GM18526 (cell line): ENCODE results near the gene TMEM247.

Experiments
- POLR2A ChIP-seq: IDR thresholded peaks from 3 replicates; pipeline ENCODE4 v1.6.1; 2011; ENCODE audit not compliant: insufficient read length; ENCODE audit errors: extremely low read depth

The TMEM247 gene

GRCh38 chr2:46495231-46496030 lies 16.1 kb downstream of the TMEM247 start:
- no peak for TF ChIP-seq POLR2A

GRCh38 chr2:46497766-46498165 lies 18.4 kb downstream of the TMEM247 start:
- TF ChIP-seq POLR2A, result no peak

DNA sequence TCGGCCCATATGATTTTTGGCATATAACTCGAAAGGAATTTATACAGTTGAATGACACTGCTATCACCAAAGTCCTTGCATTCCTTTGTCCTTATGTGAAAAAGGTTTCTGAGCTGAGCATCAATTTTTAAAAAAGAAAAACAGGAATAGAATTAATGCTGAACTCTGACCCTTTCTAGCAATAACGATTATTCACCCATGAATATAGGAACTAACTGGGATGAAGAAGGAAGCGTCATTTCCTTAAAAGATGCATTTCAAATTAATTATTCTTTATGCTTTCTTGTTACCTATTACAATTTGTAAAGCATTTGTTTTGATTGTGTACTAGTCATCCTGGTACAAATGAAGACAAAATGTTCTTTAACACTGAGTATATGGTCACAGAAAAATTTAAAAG lies 19.3 kb downstream of the TMEM247 start:
- no peak for TF ChIP-seq POLR2A

DNA sequence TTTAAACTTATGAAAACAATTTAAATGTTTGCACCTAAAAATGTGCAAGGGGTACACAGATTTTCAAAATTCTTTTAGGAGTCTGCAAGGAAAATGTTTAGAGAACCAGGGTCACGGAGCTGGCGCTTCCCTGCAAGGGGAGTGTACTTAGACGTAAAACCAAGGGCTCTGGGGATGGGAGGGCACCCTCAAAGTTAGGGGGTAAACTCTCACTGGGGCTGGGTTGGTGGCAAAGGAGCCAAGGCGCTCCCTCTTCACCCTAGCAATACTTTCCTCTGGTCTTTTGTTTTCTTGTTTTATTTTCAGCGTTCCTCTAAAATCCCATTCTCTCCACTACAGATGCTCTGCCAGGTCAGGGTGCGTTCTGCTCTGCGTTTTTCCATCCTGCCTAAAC lies 20.0 kb downstream of the TMEM247 start:
- TF ChIP-seq POLR2A, result no peak

DNA sequence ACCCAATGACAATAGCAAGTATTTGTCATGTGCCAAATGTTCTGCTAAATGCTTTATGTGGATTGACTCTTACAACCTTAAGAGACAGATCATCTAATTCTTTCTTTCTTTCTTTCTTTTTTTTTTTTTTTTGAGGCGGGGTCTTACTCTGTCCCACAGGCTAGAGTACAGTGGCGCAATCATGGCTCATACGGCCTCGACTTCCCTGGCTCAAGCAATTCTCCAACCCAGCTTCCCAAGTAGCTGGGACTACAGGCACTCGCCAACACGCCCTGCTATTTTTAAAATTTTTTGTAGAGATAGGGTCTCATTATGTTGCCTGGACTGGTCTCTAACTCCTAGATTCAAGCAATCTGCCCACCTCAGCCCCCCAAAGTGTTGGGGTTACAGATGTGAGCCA lies 21.4 kb downstream of the TMEM247 start:
- TF ChIP-seq POLR2A, result no peak

DNA sequence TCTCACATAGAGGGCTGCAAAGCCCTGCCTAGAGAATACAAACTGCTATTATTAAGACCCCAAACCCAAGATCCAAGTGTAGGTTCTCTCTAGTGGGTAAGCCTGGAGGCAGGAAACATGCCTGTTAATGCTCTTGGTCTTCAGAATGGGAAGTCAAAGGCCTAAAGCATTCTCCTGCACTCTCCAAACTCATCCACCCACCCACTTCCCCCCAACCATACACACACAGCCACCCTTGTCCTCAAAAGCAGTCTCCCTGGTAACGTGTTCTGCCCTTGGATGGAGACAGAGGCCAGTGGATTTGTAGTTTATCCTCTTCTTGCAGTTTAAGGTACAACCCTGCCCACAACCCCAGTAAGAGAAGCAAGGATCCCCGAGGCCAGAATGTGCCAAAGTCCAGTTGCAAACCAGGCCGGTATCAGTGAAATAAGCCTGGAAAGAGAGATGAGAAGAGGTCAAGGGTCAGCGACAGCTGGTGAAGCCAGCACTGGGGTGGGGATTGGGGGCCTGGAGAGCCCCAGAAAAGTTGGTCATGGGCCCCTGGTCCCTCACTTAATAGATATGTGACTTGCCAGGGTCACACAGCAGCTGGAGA lies 23.0 kb downstream of the TMEM247 start:
- no peak for TF ChIP-seq POLR2A

DNA sequence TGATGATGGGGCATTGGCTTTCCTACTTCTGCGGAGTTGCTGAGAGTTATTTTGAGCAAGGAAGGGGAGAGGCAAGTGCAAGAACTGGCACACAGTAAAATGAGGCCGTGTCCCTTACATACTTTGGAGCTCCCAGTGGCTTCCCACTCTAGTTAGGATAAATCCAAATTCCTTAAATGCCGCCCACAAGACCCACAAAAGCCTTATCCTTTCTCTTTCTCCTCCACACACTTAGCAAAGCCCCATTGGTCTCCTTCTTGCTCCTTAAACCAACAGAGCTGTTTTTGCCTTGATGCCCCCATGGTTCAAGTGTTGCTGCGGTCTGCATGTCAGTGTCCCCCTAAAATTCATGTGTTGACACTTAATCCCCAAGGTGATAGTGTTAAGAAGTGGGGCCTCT lies 24.3 kb downstream of the TMEM247 start:
- no peak for TF ChIP-seq POLR2A

GRCh38 chr2:46504221-46504620 lies 24.9 kb downstream of the TMEM247 start:
- TF ChIP-seq POLR2A, result no peak

DNA sequence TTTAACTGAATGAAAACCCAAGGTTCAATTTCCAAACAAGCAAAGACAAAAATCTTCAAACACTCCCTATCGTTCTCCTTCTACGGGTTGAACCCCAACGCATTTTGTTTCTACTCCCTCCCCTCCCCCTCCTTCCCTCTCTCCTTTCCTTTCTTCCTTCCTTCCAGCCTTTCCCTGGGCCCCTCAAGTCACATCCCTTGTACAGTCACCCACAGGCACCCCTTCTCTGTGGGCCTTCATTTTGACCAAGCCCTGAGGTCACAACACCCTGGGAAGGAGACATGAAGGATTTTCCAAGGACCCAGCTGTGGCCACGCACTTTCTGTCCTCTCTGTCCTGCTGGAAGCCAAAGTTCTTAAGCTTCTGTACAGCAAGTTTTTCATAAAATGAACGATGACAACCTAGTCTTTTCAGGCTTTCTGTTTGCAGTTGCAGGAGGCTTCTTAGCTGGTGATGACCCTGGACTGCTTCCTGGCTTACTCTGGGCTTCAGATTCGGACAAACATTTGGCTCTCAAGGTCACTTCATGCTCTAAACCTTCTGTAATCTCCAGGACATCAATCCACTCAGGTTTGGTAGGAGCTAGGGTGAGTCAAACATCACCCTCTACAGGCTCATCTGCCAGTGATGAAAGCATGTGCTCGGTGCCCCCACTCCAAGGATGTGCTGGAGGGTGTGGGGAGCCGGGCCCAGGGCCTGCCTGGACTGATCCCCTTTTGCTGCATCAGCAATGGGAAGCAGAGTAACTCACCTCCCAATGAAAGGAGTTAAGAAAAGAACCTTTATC lies 25.5 kb downstream of the TMEM247 start:
- no peak for TF ChIP-seq POLR2A

- TF ChIP-seq POLR2A, result no peak
Observed at GRCh38 chr2:46505472-46505783, 26.1 kb downstream of the TMEM247 start.

DNA sequence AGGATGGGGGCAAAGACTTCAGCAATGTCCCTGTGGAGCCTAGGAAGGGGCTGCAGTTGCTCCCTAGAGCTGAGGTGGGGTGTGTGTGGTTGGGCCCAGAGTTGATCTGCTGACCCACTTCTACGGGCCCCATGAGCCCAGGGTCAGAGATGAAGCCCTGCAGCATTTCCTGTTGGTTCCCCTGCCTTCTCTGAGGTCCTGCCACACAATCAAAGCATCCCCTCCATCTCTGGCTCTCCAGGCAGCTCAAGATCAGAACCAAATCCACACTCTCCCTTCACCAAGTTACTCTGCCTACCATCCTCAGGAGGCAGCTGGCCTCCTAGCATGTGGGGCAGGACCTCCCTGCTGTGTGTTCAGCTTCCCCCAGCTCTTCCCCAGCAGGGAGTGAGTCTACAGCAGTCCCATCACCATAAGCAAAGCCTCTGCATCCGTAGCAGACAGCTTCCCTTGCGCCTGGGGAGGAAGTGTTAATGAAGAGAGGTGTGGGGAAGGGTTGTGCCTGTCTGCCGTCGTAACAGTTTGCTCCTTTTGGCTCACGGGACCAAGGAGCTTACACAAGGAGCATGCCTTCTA lies 26.9 kb downstream of the TMEM247 start:
- TF ChIP-seq POLR2A, result no peak

- no peak for TF ChIP-seq POLR2A
Observed at GRCh38 chr2:46508312-46508711, 28.9 kb downstream of the TMEM247 start.

DNA sequence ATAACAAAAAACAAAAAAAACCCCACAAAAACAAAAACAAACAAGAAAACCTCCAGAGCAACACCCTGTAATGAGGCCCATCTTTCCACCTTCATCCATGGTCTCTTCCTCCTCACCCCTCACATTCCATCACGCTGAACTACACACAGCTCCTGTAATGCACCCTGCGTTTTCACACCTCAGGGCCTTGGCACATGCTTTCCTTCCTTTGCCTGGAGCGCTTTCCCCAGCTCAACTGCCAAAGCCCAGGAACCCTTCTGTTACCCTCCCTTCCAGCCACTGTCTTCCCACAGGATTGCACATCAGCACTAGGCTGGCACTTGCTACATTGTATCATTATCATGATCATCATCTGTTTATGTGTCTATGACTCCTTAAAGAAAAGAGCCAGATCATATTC lies 29.4 kb downstream of the TMEM247 start:
- TF ChIP-seq POLR2A, result no peak

DNA sequence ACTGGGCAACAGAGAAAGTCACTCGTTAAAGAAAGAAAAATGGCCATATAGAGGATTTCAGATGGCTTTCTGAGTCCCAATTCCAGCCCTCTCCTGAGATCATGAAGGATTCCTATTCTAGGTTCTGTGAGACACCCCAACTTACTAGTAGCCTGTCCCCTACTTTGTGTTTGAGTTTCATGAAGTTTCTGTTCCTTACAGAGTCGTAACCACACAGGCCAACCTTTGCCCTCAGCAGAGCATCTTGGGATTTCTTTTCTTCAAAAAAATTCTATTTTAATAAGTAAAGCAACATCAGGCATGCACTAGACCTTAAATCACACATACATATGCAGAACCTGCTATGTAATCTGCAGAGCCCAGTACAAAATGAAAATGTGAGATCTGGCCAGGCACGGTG lies 30.4 kb downstream of the TMEM247 start:
- no peak for TF ChIP-seq POLR2A

DNA sequence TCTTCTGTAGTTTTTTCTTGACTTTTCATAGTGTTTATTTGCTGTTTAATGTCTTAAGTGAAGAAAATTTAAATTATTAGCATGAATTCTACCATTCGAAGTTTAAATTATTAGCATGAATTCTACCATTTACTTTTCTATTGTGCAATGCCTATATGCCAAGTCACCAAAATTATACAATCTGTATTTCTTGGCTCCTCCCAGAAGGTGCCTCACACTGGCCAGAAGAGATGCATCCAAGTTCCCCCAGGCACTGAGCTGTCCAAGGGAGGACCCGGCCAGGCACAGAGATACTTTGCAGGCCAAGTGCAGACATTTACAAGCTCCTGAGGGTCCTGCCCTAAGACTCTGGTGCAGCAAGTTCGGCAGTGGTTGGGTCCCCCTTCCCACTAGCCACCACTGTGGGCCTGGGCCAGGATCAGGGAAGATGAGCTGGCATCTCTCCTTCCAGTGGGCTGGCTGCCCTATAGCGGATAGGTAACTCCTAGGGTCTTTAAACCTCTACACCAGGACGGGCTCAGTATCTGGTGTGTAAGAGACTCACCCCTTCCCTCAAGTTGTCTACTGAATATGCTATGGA lies 31.3 kb downstream of the TMEM247 start:
- no peak for TF ChIP-seq POLR2A

DNA sequence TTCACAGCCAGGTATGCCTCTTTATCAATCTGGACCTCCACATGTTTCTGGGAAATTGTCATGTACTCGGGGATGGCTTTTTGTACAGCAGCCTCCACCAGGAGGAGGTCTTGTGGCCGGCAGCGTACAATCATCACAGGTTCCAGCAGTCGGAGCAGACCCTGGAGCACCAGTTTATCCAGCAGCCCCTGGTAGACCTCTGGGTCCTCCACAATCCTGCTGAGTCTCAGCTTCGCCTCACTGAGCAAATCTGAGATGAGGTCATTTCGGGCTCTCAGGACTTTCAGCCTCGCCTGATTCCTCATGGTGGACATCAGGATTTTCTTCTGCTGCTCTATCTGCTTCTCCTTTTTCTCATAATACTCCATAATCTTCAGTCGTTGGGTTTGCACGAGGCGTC lies 32.8 kb downstream of the TMEM247 start:
- no peak for TF ChIP-seq POLR2A
